NCI-H2196 (cell line): ENCODE measurements around the gene FGF11.
A peak's percentile ranks its signal among the peaks of the same experiment; 100 is the strongest.
"Not testable (repeated sequence)": the region's sequence is repeated elsewhere in the genome, so short reads cannot be mapped to it uniquely, and the experiment has no call there.

ENCODE experiments used
- DNase-seq: peaks from one replicate; lab custom pipeline; 2025; ENCODE audit not compliant: unreplicated experiment; lab: John Stamatoyannopoulos, UW

Gene FGF11

DNA sequence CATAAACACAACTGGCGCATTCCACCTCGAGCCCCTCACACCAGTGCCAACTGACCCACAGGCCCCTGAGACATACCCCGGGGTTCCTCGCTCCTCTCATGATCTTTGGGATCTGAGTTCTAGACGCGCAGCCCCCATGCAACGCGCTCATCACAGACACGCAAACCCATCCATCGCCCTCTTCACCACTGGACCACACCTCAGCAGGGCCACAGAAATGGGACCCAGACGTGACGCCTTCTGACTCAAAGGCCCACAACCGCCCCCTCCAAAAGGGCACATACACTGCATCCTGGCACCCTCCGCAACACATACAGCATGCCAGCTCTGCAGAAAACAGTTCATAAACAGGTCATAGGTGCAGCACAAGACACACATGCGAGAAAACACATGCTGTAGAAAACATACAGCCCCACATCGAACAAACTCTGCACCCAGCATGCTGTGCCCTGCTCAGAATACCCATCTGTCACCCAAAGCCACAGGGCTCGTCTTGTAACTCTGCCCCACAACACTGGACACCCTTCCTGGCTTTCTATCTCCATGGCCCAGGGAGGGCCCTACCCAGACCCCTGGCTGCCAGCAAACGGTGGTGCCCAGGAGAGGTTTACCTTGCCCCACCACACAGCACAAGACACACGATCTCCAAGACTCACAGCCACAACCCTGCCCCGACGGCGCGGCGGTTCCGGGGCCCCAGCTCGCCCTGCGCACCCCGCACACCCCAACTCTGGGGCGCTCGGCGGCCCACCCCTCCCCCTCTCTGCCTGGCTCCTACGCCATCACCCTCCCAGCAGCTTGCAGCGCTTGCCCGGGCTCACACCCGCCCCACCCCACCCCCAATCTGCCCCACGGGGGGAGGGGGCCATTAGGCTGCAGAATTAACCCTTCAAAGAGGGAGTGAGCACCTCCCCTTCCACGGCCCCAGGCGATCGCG is 39.2 kb downstream of the FGF11 start:
- no peak for DNase-seq

DNA sequence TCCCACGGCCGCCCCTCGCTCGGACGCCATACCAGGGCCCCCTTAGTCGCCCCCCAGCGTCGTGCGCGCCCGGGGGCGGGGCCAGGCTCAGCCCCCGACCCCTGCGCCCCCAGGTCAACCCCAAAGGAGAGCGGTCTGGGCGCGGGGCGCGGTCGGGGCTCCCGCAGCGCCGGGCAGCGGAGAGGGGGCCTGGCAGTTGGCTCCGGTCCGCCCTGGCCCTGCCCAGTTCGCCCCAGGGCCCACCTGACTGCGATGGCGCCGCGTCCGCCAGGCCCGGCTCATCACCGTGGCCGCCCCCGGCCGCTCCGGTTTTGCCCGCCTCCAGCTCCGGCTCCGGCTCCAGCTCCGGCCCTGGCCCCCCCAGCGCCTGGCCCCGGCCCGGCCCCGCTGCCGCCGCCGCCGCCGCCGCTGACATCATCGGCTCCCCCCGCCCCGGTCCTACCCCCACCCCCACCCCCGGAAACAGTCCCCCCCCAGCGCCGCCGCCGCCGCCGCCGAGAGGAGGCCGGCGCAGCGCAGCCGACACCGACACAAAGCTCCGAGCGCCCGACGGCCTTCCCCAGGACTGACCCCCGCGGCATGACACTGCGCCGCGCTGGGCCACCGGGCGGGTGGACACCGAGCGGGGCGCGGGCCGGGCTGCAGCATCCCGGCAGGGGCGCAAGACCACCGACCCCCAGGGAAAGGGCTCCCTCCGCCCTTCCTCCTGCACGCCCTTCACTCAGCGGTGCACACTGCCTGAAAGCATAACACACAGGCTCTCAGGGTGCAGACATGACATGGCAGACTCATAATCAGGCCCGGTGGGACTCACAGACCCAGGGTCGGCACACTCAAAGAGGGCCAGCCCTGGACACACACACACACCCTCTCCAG is 40.1 kb downstream of the FGF11 start, which contains the start of gene ZBTB4:
TSS of gene ZBTB4 (minus strand) at position 419 of the 876 bp plus-strand sequence. CDS start 12,830 bp downstream, outside the sequence.
- peak; percentile 19 for DNase-seq

DNA sequence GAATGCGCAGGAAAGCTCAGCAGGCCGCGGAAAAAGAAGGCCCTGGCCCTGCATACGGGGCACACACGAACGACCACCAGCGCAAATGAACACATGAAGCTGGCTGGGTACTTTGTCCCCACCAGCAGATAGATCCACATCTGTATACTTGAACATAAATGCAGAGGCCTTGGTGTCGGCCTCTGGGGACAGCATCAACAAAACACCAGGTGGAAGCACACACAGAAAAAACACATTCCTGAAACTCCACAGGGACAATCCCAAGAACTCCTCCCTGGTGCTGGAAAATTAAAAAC is 40.7 kb downstream of the FGF11 start:
- no peak for DNase-seq

DNA sequence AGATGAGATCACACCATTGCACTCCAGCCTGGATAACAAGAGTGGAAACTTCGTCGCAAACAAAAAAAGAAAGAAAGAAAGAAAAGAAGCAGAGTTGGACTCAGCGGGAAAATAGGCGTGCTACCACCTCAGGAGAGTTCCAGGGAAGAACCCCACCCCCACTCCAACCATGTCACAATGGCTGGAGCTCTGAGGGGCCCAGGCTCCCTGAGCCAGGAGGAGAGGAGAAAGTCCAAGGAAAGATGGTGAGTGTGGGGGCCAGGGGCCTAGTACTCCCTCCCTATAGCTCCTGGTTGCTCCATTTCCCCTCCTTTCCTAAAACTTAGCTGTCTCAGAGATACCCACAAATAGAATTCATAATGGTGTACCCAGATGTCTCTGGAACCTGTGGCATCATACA is 42.0 kb downstream of the FGF11 start, which contains the start of gene SLC35G6:
TSS of gene SLC35G6 (plus strand) at position 172 of the 400 bp plus-strand sequence. CDS start at position 243, 71 bp downstream.
- not testable (repeated sequence) for DNase-seq

DNA sequence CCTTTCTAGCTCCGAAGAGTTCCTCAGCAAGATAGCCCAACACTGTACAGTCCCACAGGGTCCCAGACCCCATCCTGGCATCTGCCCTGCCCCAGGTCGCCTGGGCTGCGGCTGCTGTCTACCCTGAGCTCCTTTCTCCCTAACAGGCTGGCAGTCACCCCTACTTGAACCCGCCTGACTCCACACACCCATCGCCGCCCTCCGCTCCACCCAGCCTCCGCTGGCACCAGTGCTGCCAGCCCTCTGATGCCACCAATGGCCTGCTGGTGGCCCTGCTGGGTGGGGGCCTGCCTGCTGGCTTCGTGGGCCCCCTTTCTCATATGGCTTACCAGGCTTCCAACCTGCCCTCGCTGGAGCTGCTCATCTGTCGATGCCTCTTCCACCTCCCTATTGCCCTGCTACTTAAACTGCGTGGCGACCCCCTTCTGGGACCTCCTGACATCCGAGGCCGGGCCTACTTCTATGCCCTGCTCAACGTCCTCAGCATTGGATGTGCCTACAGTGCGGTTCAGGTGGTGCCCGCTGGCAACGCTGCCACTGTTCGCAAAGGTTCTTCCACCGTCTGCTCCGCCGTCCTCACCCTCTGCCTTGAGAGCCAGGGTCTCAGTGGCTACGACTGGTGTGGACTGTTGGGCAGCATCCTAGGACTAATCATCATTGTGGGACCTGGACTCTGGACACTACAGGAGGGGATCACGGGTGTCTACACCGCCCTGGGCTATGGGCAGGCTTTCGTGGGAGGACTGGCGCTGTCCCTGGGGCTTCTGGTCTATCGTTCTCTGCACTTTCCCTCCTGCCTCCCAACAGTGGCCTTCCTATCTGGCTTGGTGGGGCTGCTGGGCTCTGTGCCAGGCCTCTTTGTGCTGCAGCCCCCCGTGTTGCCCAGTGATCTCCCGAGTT is 42.8 kb downstream of the FGF11 start:
- not testable (repeated sequence) for DNase-seq

DNA sequence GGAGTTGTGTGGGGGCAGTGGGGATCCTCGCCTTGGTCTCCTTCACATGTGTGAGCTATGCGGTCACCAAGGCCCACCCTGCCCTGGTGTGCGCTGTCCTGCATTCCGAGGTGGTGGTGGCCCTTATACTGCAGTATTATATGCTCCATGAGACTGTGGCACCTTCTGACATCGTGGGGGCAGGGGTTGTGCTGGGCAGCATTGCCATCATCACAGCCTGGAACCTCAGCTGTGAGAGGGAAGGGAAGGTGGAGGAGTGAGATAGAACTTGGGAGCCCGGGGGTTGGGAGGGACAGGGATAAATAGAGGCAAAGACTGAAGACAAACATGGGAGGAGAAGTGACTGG is 43.4 kb downstream of the FGF11 start:
- DNase-seq = not testable (repeated sequence)

DNA sequence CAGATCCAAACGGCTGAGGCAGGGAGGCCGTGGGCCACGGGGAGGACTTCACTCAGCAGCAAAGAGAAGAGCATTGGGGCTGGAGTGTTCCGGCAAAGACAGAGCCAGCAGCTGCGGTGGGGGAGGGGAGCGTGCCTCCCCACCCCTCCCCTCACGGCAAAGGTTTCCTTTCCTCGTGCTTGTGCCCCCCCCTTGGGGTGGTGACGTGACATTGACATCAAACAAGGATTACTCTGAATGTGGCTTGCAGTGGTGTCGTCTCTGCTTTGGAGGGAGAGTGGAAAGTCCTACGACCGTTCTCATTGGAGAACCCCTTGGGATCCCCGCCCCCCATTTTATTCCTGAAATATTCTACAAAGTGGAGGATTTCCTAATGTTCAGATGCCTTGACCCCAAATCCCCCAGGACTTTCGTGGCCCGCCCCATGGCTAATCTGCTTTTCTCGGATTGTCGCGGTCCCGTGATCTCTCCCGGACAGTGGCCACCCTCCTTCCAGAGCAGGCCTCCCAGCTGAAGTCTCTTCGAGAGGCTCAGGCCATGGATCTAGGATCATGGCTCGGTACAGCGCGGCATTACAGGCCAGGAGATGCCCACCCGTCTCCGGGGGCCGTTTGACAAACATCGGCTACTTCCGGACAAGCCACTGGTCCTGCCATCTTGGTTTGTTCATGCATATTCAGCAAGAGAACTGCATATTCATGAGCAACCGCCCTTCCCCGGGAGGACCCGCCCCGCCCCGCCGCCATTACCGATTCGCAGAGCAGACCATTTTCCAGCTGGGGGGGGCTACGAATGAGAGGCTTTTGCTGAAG is 44.1 kb downstream of the FGF11 start:
- DNase-seq = peak; percentile 89

DNA sequence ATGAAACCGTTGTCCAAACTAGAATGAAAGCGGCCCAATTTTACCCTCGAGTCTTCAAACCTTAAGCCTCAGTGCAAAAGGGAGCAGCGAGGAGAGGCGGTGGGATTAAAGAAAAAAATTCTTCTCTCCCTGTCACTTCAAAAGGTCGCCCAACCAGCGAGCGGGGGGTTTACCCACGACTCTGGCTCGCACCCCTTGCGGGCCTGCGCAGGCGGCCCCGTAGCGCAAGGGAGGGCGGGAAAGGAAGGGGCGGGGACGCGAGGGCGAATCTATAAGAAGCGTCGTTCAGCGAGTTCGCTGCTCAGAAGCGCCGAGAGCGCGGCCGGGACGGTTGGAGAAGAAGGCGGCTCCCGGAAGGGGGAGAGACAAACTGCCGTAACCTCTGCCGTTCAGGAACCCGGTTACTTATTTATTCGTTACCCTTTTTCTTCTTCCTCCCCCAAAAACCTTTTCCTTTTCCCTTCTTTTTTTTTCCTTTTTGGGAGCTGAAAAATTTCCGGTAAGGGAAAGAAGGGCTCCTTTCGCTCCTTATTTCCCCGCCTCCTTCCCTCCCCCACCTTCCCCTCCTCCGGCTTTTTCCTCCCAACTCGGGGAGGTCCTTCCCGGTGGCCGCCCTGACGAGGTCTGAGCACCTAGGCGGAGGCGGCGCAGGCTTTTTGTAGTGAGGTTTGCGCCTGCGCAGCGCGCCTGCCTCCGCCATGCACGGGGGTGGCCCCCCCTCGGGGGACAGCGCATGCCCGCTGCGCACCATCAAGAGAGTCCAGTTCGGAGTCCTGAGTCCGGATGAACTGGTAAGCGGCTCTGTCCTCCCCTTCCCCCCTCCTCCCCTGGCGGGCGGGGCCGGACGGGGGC is 45.0 kb downstream of the FGF11 start, which contains the start of gene POLR2A:
TSS of gene POLR2A (plus strand) at position 300 of the 852 bp plus-strand sequence.
- peak; percentile 92 for DNase-seq

DNA sequence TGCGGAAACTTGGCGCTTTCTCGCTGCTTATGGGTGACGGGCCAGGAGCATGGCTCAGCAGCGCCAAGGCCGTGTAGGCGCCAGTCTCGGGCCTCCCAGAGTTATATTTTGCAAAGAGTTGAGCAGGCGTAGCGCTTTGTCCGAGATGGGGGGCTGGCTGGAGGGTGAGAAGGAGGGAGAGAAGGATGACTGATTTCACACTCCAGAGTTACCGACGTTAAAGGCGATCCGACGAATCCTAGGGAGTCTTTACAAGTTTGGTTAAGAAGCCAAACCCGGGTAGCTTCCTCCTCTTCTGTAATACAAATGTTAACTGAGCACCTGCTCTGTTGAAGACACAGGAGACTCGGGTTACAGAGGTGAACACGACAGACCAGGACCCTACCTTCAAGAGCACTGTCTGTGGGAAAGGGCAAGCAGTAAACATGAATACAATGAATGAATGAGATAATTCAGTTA is 45.6 kb downstream of the FGF11 start:
- no peak for DNase-seq

DNA sequence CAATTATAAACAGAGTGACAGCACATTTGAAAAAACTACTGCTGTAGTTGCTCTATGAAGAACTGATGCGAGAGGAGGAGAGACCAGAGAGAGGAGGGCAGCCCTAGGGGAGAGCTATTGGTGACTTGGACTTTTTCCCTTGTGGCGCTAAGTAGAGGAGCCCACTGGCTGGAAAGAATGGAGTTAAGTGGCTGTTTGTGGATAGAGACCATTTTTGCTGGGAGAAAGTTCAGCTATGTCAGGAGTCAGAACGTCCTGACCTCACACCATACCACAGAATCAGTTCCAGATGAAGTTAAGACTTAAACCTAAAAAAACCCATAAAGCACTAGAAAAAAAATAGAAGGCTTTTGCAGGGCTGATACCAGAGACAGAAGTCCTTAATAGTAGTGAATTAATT is 46.9 kb downstream of the FGF11 start:
- DNase-seq = no peak

DNA sequence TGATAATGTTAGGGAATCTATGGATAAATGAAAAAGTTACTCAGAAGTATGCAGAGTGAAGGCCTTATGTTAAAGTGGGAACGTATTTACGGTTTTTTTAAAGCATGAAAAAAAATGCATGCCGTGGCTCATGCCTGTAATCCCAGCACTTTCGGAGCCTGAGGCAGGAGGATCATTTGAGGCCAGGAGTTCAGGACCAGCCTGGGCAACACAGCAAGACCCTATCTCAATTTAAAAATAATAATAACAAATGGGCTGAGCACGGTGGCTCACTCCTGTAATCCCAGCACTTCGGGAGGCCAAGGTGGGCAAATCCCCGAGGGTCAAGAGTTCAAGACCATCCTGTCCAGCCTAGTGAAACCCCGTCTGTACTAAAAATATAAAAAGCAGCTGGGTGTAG is 50.8 kb downstream of the FGF11 start:
- no peak for DNase-seq

DNA sequence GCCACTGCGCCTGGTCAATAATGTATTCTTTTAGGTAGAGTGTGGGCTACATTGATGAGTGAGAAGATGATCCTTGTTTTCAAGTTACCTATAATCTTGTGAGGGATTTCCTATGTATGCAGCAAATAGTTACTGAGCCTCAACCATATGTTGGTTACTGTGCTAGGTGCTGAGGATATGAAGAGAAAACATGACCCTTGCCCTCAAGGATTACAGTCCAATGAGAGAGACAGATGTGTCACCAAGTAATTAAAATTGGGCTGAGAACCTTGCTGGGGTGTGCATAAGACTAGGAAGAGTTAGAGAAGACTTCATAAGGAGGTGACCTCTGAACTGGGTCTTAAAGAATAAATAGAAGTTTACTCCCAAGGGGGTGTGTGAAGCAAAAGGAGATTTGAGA is 52.3 kb downstream of the FGF11 start:
- no peak for DNase-seq

DNA sequence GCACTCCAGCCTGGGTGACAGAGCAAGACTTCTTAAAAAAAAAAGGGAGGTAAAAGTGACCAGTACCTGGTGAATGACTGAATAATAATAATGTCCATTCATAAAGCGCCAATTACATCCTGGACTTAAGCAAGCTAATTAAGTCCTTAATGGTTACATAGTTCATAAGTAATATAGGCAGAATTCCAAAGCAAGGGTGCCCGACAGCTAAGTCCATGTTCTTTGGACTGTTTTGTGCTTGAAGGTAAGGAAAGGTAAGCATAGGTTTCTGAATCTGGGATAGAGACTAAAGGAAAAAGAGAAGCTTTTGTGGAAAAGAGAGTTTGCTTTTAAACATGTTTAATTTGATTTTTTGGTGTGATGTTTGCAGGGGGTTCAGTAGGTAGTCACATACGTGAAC is 54.6 kb downstream of the FGF11 start:
- no peak for DNase-seq
